HepG2 (cell line): Measurements from ENCODE around the gene TRIM69. TPM values are rescaled to one million over a fixed set of nuclear protein-coding genes. Genes with fewer than 3 reads are reported as not detected.

ENCODE experiments used
- CSRNP2 ChIP-seq: sonication (generic); formaldehyde crosslinking; conservative IDR thresholded peaks from 2 replicates; pipeline ENCODE4 v1.8.0; 2022; ENCODE audit warnings: low read depth, missing genetic modification reagents
- IRF1 ChIP-seq: sonication (generic); formaldehyde crosslinking; IDR thresholded peaks from 2 replicates; pipeline ENCODE4 v1.4.0; 2020; ENCODE audit warnings: low read depth, mild to moderate bottlenecking, missing genetic modification reagents
- RFX1 ChIP-seq: fragments of 450-650 bp; IDR thresholded peaks from 2 replicates; pipeline ENCODE4 v1.6.1; 2017
- SRSF1 ChIP-seq: fragments of 200-400 bp; formaldehyde crosslinking; optimal IDR thresholded peaks from 2 replicates; pipeline ENCODE3; 2017; ENCODE audit warnings: mild to moderate bottlenecking, low read depth, low read length, moderate library complexity
- ZNF605 ChIP-seq: sonication (generic); formaldehyde crosslinking; IDR thresholded peaks from 2 replicates; pipeline ENCODE4 v1.8.0; 2022; ENCODE audit warnings: mild to moderate bottlenecking, missing genetic modification reagents
- ZNF646 ChIP-seq: sonication (generic); formaldehyde crosslinking; IDR thresholded peaks from 2 replicates; pipeline ENCODE4 v1.9.0; 2021; ENCODE audit warnings: mild to moderate bottlenecking, missing genetic modification reagents
- polyA plus RNA-seq, 8 experiments: library from polyadenylated mRNA; depleted of rRNA in 3 of 8; stranded (reverse) in 7 of 8; unstranded in 1 of 8; fragments of >200 nt; fragmentation: Illumina TruSeq in 4 of 8; extraction: Trizol in 4 of 8; gene quantifications; 2 replicates each; pipeline versions ENCODE4 v1.2.1 to v1.2.3, GENCODE V29; 2011 to 2016; ENCODE audit warnings: low read depth in 4 of 8, missing spikeins in 1 of 8, mixed read lengths in 1 of 8; ENCODE audit not compliant: insufficient read depth in 1 of 8
- total RNA-seq, 5 experiments: library from RNA; depleted of rRNA; stranded (reverse); fragments of >200 nt; fragmentation: Illumina TruSeq; extraction: Trizol; gene quantifications; 2 replicates each; pipeline ENCODE4 v1.2.3, GENCODE V29; 2016; ENCODE audit warnings: low read depth in 1 of 5

The TRIM69 gene
- total and polyA plus RNA-seq, 2 of the 13 experiments (the other 11 are each of a cell fraction or from before 2014, with no cell fraction given): 2.6 to 3.2 TPM

GRCh38 chr15:44796508-44796907, 60.2 kb downstream of the TRIM69 start (continued):
- TF ChIP-seq ZNF646 (CRISPR knock-in tag) (no peak), RFX1 (no peak), IRF1 (CRISPR knock-in tag) (no peak), ZNF605 (CRISPR knock-in tag) (no peak), CSRNP2 (CRISPR knock-in tag) (no peak), SRSF1 (no peak)
